Stimulated activated CD8-positive, alpha-beta memory T cell treated with anti-CD3 and anti-CD28 coated beads, Interleukin-7, amount 100 ng/mL, for 4 hours (primary cell): ENCODE results near the gene CCDC43.
"Not testable (repeated sequence)": the region's sequence is repeated elsewhere in the genome, so short reads cannot be mapped to it uniquely, and the experiment has no call there.

Experiments
- DNase-seq, 2 donors: peaks; one replicate each; pipeline ENCODE4 v3.0.0-alpha.2; 2020; ENCODE audit warnings: low read depth in 2 of 2

CCDC43 gene

DNA sequence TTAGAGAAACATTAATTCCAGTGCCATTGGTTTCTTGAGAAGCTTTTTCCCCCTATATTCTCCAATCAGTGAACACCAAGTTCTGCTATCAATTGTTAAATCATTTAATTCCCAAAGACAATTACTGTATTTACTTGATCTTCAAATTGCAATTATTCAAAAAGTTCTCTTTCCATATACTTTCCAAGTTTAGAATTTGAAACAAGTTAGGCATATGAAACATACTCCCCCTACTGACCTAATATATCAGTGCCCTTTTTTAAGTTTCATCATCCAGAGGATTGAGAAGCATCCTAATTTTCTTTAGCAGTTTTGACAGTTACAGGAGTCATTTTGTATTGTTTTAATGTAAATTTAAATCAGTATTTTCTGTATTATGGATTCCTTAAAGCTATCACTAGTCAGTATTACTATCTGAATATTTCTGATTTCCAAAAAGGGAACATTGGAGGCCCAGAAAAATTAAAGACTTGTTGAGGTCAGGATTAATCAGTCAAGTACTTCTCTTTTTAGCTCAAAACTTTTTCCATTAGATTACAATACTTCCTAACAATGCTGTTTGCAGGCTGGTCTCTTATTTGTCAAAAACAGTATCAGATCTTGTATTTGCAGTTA is 17.0 kb downstream of the CCDC43 start:
- no peak for DNase-seq

DNA sequence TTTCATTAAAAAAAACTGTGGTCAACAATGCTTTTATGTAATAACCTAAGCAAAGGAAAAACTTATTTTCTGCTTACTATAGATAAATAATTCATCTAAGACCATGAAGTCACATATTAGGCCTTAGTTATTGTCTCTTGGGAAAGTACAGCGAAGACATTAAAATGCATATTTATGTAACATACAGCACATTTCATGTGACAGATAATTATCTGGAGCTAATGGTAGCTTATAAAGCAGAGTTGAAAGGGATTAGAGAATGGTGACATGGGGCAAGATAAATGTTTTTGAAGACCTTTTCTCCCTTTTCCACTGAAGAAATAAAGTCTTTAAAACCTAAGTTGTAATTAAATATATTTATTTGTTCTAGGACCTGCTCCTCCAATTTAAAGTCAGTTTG is 23.6 kb downstream of the CCDC43 start:
- no peak for DNase-seq

DNA sequence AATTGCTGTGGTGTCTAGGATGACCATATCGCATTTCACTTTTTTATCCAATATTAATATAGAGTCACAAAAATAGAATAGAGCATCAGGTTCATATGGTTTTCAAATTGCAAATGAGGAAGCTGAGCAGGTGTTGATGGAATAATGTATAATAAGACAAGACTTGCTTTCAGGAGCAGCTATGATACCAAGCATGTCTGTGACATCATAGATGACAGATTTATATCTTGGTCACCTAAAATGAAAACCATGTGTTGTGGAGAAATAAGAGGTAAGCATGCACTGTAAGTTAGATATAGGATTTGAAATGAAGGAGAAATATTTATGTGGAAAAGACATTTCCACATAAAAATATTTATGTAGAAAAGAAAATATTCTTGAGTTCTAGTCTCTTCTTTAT is 24.7 kb downstream of the CCDC43 start:
- DNase-seq, result no peak

DNA sequence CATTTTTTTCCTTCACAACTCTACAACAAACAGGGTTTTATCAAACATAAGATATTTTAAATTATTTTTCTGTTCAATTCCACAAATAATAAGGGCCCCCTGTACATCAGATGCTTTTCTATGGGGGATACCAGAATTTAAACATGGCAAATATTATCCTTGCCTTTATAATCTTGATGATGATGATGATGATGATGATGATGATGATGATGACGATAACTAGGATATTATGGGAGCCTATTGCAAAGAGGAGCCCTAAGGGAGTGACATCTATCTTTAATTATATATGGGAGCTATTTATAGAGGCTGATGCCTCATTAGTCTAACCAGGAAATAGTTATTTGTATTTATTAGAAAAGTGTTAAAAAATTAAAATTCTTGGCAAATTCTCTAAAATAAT is 26.5 kb downstream of the CCDC43 start:
- no peak for DNase-seq

DNA sequence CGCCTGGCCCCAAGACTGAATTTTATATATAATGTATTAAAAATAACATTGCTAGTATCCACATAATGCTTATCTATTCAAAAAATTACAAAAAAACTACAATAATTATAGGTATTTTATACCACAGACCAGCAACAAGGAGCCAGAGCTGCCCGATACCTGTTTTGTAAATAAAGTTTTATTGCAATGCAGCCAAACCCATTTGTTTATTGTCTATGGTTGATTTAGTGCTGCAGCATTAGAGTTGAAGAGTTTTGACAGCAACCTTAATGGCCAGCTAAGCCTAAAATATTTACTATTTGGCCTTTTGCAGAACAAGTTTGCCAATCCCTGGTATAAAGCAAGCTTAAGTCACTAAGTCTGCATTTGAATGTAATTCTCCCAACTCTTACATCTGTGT is 27.7 kb downstream of the CCDC43 start:
- no peak for DNase-seq

DNA sequence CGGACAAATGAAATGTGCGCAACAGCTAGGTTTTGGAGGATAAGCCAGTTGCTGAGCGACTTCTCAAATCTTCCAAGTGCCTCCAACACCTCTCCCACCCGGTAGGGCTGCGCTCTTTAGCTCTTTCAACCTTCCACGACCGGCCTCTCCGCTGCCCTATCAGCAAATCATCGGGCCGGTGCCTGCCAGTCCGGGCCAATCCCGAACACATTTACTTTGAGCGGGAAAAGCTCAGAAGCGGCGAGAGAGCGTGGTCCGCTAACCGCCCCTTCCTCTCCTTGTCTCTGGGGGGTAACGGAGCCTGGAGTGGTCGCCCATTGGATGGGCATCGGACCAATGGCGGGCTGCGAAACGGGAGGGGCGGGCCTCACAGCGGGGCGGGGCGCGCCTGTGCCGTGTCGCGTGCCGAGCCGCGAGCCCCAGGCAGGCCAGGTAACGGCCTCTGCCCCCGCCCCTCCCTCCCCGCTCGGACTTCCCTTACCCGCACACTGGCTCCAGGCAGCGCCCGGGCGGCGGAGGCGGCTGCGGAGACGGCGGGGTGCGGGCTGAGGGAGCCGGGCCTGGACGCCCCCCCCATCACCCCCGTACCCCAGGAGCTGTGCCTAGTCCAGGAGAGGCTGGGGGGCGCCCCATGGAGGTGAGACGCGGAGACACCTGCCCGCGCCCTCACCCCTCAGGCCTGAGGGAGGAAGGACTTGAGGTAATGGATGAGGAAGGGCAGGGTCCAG is 33.4 kb downstream of the CCDC43 start, which contains the start of gene MEIOC:
MEIOC (plus strand) TSS at position 486 of the 728 bp plus-strand sequence; CDS start at position 632, 146 bp downstream.
- peak in 1 of 2 donors; percentile 16 for DNase-seq

DNA sequence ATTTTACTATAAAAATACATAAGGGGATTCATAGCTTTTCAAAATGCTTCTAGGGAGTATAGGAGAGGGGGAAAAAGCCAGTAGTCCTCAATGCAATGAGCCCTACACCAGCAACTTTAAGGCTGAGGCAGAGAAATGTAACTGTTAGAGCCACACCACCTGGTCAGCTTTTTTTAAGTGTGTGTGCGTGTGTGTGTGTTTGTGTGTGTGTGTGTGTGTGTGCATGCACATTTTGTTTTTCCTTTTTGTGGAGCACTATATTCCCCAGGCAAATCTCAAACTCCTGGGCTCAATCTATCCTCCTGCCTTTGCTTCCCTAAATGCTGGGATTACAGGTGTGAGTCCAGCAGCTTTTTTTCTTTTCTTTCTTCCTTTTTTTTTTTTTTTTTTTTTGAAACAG is 35.6 kb downstream of the CCDC43 start:
- DNase-seq, result no peak

DNA sequence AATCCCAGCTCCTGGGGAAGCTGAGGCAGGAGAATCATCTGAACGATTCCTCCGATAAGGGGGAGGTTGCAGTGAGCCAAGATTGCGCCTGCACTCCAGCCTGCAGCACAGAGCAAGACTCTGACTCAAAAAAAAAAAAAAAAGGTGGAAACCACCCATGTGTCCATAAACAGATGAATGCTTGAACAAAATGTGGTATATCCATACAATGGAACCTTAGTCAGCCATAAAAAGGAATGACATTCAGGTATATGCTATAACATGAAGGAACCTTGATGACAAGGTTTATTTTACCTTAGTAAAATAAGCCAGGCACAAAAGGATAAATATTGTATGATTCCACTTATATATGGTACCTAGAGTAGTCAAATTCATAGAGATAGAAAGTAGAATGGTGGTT is 36.2 kb downstream of the CCDC43 start:
- no peak for DNase-seq

DNA sequence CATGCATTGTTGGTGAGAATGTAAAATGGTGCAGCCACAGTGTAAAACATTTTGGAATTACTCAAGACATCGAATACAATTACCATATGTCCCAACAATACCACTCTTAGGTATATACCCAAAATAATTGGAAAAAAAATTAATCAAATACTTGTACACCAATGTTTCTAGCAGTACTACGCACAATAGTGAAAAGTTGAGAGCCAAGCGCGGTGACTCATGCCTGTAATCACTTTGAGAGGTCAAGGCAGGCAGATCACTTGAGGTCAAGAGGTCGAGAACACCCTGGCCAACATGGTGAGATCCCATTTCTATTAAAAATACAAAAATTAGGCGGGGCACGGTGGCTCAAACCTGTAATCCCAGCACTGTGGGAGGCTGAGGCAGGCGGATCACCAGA is 36.8 kb downstream of the CCDC43 start:
- no peak for DNase-seq

DNA sequence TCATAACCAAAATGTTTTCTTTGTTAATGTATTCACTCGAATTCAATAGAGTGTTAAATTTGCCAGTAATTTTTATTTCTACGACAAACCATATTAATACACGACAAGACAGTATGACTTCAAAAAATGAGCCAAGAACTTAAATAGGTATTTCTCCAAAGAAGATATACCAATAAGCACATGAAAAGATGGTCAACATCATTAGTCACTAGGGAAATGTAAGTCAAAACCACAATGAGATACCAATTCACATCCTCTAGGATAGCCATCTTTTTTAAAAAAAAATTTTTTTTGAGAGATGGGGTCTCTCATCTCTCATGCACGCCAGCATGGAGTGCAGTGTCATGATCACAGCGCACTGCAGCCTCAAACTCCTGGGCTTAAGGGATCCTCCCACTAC is 38.3 kb downstream of the CCDC43 start:
- no peak for DNase-seq

DNA sequence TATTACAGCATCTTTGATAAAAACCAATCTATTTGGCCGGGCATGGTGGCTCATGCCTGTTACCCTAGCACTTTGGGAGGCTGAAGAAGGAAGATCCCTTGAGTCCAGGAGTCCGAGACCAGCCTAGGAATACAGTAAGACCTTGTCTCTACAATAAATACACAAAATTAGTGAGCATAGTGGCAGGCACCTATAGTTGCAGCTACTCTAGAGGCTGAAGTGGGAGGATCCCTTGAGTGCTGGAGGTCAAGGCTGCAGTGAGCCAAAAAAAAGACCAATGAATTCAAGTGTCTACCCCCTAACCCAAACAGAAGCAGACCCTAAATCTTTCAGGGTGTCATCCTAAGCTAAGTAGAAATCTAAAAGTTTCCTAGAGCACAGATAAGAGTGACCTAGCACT is 40.6 kb downstream of the CCDC43 start:
- DNase-seq, result no peak

DNA sequence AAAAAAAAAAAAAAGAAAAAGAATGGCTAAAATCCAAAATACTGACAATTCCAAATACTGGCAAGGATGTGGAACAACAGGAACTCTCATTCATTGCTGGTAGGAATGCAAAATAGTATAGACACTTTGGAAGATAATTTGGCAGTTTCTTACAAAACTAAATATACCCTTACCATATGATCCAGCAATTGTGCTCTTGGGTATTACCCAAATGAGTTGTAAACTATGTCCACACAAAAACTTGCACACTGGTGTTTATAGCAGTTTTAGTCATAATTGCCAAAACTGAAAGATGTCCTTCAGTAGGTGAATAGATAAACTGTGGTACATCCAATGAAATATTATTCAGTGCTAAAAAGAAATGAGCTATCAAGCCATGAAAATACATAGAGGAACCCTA is 41.8 kb downstream of the CCDC43 start:
- no peak for DNase-seq

DNA sequence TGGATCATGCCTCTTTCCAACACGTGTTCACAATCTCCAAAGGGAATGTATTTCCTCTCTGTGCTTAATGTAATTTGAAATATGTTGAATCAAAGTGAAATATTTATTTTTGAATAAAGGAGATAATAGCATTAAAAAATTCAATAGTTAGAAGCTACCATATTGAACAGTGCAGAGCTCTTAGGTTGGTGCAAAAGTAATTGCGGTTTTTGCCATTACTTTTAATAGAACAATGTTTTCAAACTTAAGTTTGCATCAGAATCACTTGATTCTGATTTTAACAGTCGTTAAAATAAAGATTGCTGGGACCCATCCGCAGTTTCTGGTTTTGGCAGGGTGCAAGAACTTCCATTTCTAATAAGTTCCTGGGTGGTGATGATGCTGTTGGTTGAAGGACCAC is 43.3 kb downstream of the CCDC43 start:
- DNase-seq, result no peak

DNA sequence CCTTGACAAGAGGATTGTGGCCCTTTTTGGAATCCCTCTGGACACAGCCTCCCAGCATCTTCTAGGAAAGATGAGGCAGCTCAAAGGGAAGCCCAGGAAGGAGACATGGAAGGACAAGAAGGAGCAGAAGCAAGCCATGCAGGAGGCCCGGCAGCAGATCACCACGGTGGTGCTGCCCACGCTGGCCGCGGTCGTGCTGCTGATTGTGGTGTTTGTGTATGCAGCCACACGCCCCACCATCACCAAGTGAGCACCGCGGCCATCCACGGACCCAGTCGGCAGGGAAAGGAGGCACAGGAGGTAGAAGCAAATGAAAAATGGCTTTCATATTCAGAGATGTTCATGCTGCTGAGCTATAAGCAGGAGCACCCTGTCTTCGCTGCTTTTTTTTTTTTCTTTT is 44.2 kb downstream of the CCDC43 start:
- DNase-seq, result no peak

DNA sequence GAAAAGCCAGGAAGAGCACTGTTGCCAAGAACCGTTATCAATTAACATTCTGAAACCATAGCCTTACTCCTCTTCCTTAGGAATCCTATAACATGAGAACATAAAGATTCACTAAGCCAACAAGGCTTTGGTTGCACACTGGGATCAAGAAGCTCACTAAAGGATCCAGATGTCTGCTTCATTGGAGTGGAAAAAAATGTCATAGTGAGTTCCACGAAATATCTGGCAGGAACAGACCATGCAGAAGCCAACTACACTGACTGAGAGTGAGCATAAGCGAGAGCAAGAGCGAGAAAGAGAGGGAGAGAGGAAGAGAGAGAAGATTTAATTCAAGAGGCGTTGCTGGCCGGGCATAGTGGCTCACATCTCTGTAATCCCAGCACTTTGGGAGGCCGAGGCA is 46.7 kb downstream of the CCDC43 start:
- no peak for DNase-seq

DNA sequence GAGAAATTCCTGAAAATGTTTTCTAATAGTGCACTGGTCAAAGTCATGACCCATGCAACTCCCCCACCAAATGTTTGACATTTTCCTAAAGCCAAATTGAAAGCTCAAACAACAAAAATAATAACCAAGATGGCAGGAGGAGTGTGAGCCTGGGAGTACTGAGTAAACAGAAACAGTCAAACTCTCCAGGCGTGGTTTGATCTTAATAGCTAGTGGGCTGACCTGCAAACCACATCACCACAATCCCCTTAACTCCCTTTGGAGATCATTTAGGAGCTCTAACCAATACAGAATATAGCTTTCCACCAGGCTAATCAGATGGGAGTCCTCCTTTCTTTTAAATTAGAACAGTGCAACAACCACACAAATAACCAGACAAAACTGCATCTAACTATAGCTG is 52.5 kb downstream of the CCDC43 start:
- DNase-seq, result no peak

DNA sequence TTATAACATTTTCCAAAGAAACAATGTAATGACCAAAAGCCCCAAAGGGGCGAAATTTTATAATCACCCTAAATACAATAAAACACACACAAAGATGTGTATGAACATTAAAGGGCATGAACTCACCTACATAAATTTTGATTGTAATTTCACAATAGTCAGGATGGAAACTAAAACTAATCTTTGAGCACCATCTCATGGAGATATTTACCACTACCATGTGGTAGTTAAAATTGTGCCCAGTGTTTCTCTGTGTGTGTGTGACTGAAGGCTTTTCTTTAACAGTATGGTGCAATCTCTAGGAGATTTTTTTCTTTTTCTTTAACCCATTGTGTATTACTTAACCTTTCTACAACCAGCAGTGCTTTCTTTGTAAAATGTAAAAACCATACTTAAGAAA is 53.0 kb downstream of the CCDC43 start:
- no peak for DNase-seq

DNA sequence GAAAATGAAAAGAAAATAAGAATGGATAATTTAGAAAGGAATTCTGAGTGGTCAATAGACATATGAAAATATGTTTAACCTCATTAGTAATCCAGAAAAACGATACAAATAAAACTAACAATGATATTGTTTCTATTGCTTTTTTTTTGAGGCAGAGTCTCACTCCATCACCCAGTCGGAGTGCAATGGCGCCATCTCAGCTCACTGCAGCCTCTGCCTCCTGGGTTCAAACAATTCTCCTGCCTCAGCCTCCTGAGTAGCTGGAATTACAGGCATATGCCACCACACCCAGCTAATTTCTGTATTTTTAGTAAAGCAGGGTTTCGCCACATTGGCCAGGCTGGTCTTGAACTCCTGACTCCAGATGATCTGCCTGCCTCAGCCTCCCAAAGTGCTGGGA is 55.2 kb downstream of the CCDC43 start:
- not testable (repeated sequence) for DNase-seq

DNA sequence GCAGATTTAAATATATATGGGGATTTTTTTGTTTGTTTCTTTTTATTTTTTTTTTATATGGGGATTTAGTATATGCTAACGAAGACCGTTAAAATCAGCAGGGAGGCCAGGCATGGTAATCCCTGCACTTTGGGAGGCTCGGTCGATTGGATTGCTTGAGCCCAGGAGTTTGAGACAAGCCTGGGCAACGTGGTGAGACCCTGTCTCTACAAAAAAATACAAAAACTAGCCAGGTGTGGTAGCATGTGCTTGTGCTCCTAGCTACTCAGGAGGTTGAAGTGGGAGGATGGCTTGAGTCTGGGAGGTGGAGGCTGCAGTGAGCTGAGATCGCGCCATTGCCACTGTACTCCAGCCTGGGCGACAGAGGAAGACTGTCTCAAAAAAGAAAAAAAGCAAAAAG is 55.6 kb downstream of the CCDC43 start:
- no peak for DNase-seq

DNA sequence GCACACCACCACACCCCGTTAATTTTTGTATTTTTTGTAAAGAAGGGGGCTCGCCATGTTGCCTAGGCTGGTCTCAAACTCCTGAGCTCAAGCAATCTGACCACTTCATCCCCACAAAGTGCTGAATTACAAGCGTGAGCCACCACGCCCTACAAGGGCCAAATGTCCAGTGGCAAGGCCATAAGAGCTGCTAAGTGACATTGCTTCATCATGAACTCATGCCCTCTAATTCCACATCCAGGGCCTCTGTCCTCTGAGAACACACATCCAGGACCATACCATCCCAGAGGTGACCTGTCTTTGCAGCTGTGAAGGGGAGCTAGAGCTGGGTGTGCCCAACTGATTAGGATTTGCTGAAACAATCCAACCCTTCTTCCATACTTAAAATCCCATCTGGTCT is 58.9 kb downstream of the CCDC43 start:
- no peak for DNase-seq

DNA sequence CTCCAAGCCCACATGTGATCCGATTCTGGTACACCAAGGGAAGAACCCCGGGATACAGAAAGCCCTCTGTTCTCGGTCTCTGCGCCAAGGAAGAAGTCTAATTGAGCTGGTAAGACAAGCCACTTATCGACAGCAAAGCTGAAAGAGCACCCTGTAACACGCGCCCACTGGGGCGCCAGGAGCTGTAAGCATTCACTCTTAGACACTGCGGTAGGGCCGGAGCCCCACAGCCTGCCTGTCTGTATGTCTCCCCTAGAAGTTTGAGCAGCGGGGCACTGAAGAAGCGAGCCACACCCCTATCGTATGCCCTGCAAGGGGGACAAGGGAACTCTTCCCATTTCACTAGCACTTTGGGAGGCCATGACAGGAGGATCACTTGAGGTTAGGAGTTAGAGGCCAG is 60.3 kb downstream of the CCDC43 start:
- DNase-seq, result no peak

DNA sequence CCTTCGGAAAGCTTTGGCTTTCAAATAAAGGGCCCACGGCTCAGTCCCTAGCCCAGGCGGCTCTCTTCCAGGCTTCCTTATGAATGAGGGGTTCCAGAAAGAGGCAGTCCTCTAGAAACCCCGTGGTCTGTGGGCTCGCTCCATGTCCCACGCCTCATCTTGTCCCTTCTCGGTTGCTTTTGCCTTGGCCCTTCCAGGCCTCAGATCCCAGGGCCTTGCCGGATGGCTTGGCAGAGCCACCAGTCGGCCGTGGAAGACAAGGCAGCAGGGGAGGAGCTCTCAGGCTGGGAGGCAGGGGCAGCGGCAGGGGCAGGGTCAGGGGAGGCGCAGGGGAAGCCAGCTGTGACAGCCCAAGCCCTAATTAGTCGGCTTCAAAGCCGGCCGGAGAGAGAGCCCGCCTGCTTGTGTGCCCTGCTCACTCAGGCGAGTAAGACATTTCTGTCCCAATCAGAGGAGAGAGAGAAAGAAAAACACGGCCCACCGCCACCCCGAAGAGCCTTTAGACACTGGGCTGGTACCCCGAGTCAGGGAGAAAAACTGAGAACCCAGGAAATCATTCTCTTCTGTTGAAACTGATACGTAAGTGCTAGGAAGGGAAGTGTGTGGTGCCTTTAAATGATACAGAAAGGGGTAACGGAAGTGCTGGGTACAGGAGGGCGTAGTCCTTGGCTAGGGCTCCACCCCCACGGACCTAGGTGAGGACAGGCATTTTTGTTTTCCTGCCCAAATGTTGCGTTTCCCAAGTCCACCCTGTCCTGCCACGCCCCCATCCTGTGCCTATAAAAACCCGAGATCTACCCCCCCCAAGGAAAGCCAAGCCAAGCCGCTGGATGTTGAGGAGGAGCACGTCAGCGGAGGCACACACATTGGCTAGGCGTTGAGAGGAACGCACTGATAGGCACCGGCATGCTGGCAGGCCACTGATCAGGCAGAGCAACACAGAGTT is 61.1 kb downstream of the CCDC43 start:
- no peak for DNase-seq
